Subcutaneous preadipocyte (primary cell): Measurements from ENCODE around the gene NCOR2. TPM values are rescaled to one million over a fixed set of nuclear protein-coding genes. Genes with fewer than 3 reads are reported as not detected.

Experiments used
- total RNA-seq: library from RNA; depleted of rRNA; stranded (reverse); fragments of >200 nt; gene quantifications from 2 replicates; pipeline ENCODE4 v1.2.3, GENCODE V29; 2012

NCOR2 gene
- total RNA-seq: 18.7 and 28.7 TPM in 2 replicates

DNA sequence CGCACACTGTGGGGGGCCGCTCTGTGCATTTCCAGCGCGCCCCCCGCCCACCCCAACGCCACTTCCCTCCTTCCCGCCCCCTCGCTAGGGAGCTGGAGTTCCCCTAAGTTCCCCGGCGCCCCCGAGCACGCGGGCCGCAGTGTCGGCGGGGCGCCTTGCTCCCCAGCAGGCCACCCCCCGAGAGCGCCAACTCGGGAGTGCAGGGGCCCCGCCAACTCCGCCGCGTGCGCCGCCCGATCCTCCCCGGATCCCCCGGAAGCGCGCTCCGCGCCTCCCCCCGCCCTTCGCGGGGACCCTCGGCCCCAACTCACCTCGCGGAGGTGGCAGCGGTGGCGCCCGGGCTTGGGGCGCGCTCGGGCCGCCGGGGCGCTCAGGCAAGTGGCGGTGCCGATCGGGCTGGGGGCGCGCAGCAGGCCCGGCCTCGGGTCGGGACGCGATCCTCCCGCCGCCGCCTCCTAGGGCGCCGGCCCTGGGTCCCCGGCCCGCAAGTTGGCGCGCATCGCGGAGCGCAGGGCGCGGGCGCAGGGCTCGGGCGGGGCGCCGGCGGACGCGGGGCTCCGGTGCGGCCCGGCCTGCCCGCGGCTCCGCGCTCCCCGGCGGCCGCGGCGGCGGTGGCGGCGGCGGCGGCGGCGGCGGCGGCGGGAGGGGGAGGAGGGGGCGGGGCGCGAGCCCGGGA lies at the start of gene NCOR2:
Gene NCOR2 (minus strand): TSS at position 616 of the 676 bp plus-strand sequence. CDS start 72,361 bp downstream, outside the sequence.

